Measurements from ENCODE around the gene RUBCN. TPM values are rescaled to one million over a fixed set of nuclear protein-coding genes. Genes with fewer than 3 reads are reported as not detected.

Gene RUBCN
- total and polyA plus RNA-seq, 10 of the 15 experiments (the other 5 are each of a cell fraction or from before 2014, with no cell fraction given) = 15.5 to 79.9 (median 40.4) TPM

- H3K79me2 ChIP-seq (ENCODE audit: control insufficient read depth, insufficient read depth, low read length) = peaks cover 80% of the 10 kb centered on the region
- H3K4me1 ChIP-seq (ENCODE audit: control insufficient read depth, insufficient read depth, low read length) = peaks cover 16% of the 10 kb centered on the region
- TF ChIP-seq TAF1 (IDR thresholded peaks at IDR 0.05; ENCODE audit: borderline replicate concordance, low read depth, low read length) (no peak), ATF7 (IDR thresholded peaks at IDR 0.05; ENCODE audit: low read depth) (no peak), MLLT1 (IDR thresholded peaks at IDR 0.05) (no peak), ZNF217 (IDR thresholded peaks at IDR 0.05) (no peak), NFYA (IDR thresholded peaks at IDR 0.05; ENCODE audit: borderline replicate concordance, low read depth, low read length) (no peak), HDAC6 (IDR thresholded peaks at IDR 0.05; ENCODE audit: unreplicated experiment) (no peak), MEF2B (IDR thresholded peaks at IDR 0.05; ENCODE audit: partially characterized antibody, poor library complexity, severe bottlenecking) (no peak), KDM1A (IDR thresholded peaks at IDR 0.05; ENCODE audit: borderline replicate concordance) (no peak), CEBPB (IDR thresholded peaks at IDR 0.05; ENCODE audit: borderline replicate concordance in 1 of 2, low read depth in 2 of 2, low read length in 2 of 2) (no peak), POLR2A (IDR thresholded peaks at IDR 0.05; ENCODE audit: low read depth, low read length) (no peak), TBL1XR1 (IDR thresholded peaks at IDR 0.05; ENCODE audit: low read depth, low read length) (no peak)
- TF ChIP-seq, protein P1, sequence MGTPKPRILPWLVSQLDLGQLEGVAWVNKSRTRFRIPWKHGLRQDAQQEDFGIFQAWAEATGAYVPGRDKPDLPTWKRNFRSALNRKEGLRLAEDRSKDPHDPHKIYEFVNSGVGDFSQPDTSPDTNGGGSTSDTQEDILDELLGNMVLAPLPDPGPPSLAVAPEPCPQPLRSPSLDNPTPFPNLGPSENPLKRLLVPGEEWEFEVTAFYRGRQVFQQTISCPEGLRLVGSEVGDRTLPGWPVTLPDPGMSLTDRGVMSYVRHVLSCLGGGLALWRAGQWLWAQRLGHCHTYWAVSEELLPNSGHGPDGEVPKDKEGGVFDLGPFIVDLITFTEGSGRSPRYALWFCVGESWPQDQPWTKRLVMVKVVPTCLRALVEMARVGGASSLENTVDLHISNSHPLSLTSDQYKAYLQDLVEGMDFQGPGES (IDR thresholded peaks at IDR 0.05) = no peak
- TF ChIP-seq, protein P2, sequence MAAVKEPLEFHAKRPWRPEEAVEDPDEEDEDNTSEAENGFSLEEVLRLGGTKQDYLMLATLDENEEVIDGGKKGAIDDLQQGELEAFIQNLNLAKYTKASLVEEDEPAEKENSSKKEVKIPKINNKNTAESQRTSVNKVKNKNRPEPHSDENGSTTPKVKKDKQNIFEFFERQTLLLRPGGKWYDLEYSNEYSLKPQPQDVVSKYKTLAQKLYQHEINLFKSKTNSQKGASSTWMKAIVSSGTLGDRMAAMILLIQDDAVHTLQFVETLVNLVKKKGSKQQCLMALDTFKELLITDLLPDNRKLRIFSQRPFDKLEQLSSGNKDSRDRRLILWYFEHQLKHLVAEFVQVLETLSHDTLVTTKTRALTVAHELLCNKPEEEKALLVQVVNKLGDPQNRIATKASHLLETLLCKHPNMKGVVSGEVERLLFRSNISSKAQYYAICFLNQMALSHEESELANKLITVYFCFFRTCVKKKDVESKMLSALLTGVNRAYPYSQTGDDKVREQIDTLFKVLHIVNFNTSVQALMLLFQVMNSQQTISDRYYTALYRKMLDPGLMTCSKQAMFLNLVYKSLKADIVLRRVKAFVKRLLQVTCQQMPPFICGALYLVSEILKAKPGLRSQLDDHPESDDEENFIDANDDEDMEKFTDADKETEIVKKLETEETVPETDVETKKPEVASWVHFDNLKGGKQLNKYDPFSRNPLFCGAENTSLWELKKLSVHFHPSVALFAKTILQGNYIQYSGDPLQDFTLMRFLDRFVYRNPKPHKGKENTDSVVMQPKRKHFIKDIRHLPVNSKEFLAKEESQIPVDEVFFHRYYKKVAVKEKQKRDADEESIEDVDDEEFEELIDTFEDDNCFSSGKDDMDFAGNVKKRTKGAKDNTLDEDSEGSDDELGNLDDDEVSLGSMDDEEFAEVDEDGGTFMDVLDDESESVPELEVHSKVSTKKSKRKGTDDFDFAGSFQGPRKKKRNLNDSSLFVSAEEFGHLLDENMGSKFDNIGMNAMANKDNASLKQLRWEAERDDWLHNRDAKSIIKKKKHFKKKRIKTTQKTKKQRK (IDR thresholded peaks at IDR 0.05; ENCODE audit: low read depth, low read length) = no peak
- TF ChIP-seq, protein P3, sequence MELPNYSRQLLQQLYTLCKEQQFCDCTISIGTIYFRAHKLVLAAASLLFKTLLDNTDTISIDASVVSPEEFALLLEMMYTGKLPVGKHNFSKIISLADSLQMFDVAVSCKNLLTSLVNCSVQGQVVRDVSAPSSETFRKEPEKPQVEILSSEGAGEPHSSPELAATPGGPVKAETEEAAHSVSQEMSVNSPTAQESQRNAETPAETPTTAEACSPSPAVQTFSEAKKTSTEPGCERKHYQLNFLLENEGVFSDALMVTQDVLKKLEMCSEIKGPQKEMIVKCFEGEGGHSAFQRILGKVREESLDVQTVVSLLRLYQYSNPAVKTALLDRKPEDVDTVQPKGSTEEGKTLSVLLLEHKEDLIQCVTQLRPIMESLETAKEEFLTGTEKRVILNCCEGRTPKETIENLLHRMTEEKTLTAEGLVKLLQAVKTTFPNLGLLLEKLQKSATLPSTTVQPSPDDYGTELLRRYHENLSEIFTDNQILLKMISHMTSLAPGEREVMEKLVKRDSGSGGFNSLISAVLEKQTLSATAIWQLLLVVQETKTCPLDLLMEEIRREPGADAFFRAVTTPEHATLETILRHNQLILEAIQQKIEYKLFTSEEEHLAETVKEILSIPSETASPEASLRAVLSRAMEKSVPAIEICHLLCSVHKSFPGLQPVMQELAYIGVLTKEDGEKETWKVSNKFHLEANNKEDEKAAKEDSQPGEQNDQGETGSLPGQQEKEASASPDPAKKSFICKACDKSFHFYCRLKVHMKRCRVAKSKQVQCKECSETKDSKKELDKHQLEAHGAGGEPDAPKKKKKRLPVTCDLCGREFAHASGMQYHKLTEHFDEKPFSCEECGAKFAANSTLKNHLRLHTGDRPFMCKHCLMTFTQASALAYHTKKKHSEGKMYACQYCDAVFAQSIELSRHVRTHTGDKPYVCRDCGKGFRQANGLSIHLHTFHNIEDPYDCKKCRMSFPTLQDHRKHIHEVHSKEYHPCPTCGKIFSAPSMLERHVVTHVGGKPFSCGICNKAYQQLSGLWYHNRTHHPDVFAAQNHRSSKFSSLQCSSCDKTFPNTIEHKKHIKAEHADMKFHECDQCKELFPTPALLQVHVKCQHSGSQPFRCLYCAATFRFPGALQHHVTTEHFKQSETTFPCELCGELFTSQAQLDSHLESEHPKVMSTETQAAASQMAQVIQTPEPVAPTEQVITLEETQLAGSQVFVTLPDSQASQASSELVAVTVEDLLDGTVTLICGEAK (IDR thresholded peaks at IDR 0.05; ENCODE audit: borderline replicate concordance) = no peak
These were observed 17.8 kb downstream of the RUBCN start for GRCh38 chr3:197718891-197719290.

More at GRCh38 chr3:197718891-197719290, 17.8 kb downstream of the RUBCN start:
- RAD21 ChIA-PET (ENCODE audit: unreplicated experiment) = interaction anchor here (0.7 kb wide), 1 partner anchor 381 kb away, joined by 3 read pairs; no protein-coding TSS in a partner anchor
- FAIRE-seq (no peak), ATAC-seq (no peak), DNase-seq (ENCODE audit: low read depth, low spot score) (no peak)
- no TSS peak for BruUV-seq (replicated peaks)
- SMC1A ChIA-PET (ENCODE audit: uncharacterized antibody, unreplicated experiment) = interaction anchor here (0.9 to 2.2 kb wide), 2 partner anchors 9 to 16 kb away, joined by 5 to 6 read pairs; no protein-coding TSS in a partner anchor
- Histone ChIP-seq H3K4me2 (ENCODE audit: control insufficient read depth, insufficient read depth) (no peak overlapping the region), H4K20me1 (ENCODE audit: control insufficient read depth, insufficient read depth) (no peaks in the 10 kb centered on the region), H3K9me3 (replicated peaks; ENCODE audit: control insufficient read depth, insufficient read depth, low read length) (peaks cover 11% of the 10 kb centered on the region), H3K36me3 (ENCODE audit: control insufficient read depth in 2 of 2, insufficient read depth in 2 of 2, low read length in 1 of 2) (peaks cover 8 to 24% of the 10 kb centered on the region in 2 experiments), H2AFZ (ENCODE audit: control insufficient read depth, low read depth, low read length) (no peak overlapping the region), H3K4me3 (no peak overlapping the region), H3K9ac (ENCODE audit: control insufficient read depth, insufficient read depth, low read length) (no peak overlapping the region), H3K27ac (ENCODE audit: control insufficient read depth, insufficient read depth) (no peak overlapping the region), H3K27me3 (replicated peaks in 1 of 2; ENCODE audit: control insufficient read depth in 2 of 2, insufficient read depth in 2 of 2, low read length in 1 of 2) (no peaks in the 10 kb centered on the region)
- POLR2A ChIA-PET = interaction anchor here (2.5 kb wide), 1 partner anchor 15 kb away, joined by 13 read pairs; no protein-coding TSS in a partner anchor
- WGBS (ENCODE audit: insufficient coverage, insufficient replicate concordance, low lambda C conversion rate, missing lambda C conversion rate) = 87% methylated on average over 8 of the region's 8 CpGs
- intact Hi-C loops (cut with micrococcal nuclease; ENCODE audit: unreplicated experiment) = no loop called here
- in situ Hi-C loops (cut with MboI) = no loop called here
- CTCF ChIA-PET = interaction anchor here (1.3 kb wide), 1 partner anchor 84 kb away, joined by 4 read pairs; no protein-coding TSS in a partner anchor

All from GM12878 (cell line).